ENCODE measurements around the gene CLINT1.
"Not testable (repeated sequence)": the region's sequence is repeated elsewhere in the genome, so short reads cannot be mapped to it uniquely, and the experiment has no call there.

CLINT1 gene

GRCh38 chr5:157862183-157862851 lies 3.4 kb upstream of the CLINT1 start:
- H3K4me3 ChIP-seq (ENCODE audit: low read length) = no peak overlapping the region
- DNase-seq (ENCODE audit: low read depth) = no peak

GRCh38 chr5:157860898-157861890 lies 2.2 kb upstream of the CLINT1 start:
- no peak for TF ChIP-seq CTCF (IDR thresholded peaks at IDR 0.05; ENCODE audit: insufficient read depth, low read depth, low read length, missing control alignments)
- H3K4me3 ChIP-seq (ENCODE audit: low read length) = no peak overlapping the region
- DNase-seq (ENCODE audit: low read depth) = no peak

More at GRCh38 chr5:157862183-157862851, 3.4 kb upstream of the CLINT1 start:
- no peak for TF ChIP-seq CTCF (IDR thresholded peaks at IDR 0.05; ENCODE audit: insufficient read depth, low read depth, low read length, missing control alignments)

DNA sequence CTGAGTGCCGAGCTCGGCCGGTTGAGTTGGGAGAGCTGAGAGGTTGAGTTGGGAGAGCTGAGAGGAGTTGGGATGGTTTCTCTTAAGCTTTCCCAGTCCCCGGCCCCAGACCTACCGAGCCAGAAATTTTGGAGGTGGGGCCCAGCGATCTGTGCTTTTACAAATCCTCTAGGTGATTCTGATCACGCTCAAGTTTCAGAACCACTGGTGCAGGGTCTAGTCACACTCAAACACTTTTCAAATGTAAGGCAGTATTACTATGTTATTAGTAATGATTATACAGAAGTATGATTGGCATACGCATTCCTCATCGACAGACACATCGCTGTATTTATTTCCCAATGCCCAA lies 256 bp upstream of the CLINT1 start:
- no peak for TF ChIP-seq CTCF (IDR thresholded peaks at IDR 0.05; ENCODE audit: insufficient read depth, low read depth, low read length, missing control alignments)

GRCh38 chr5:157857816-157858526 lies 974 bp downstream of the CLINT1 start:
- TF ChIP-seq CTCF (IDR thresholded peaks at IDR 0.05; ENCODE audit: insufficient read depth, low read depth, low read length, missing control alignments) = no peak
- H3K4me3 ChIP-seq (ENCODE audit: low read length) = peak overlapping the region; percentile 96
- DNase-seq (ENCODE audit: low read depth) = peak; percentile 33

More for the DNA sequence above, 256 bp upstream of the CLINT1 start:
- DNase-seq (ENCODE audit: low read depth) = no peak
- H3K4me3 ChIP-seq (ENCODE audit: low read length) = peak overlapping the region; percentile 96

DNA sequence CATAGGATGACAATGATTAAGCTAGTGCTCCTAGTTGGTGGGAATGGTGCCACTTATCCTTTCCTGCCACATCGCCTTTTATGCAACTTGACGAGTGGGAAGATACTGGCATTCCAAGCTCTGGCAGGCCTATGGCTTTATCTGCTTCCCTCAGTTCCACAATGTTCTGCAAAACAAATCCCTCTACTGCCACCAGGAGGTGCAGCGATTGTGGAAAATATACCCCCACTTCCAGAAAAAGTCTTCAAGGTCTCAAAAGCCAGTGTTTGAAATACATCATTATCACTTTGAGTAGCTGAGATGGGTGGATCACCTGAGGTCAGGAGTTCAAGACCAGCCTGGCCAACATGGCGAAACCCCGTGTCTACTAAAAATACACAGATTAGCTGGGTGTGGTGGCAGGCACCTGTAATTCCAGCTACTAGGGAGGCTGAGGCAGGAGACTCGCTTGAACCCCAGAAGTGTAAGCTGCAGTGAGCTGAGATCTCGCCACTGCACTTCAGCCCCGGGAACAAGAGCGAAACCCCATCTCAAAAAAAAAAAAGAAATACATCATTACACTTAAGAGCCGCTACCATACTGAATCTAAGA lies 3.4 kb downstream of the CLINT1 start:
- DNase-seq (ENCODE audit: low read depth) = peak; percentile 76

GRCh38 chr5:157853365-157853764 lies 5.6 kb downstream of the CLINT1 start:
- not testable (repeated sequence) for H3K4me3 ChIP-seq (ENCODE audit: low read length); DNase-seq (ENCODE audit: low read depth)

More for the DNA sequence above, 3.4 kb downstream of the CLINT1 start:
- no peak overlapping the region for H3K4me3 ChIP-seq (ENCODE audit: low read length)
- peak; percentile 78 for TF ChIP-seq CTCF (IDR thresholded peaks at IDR 0.05; ENCODE audit: insufficient read depth, low read depth, low read length, missing control alignments)
